ENCODE data around the gene SPDEF. TPM values are rescaled to one million over a fixed set of nuclear protein-coding genes. Genes with fewer than 3 reads are reported as not detected.

The SPDEF gene
- total and polyA plus RNA-seq, 10 of the 15 experiments (the other 5 are each of a cell fraction or from before 2014, with no cell fraction given), result not detected

DNA sequence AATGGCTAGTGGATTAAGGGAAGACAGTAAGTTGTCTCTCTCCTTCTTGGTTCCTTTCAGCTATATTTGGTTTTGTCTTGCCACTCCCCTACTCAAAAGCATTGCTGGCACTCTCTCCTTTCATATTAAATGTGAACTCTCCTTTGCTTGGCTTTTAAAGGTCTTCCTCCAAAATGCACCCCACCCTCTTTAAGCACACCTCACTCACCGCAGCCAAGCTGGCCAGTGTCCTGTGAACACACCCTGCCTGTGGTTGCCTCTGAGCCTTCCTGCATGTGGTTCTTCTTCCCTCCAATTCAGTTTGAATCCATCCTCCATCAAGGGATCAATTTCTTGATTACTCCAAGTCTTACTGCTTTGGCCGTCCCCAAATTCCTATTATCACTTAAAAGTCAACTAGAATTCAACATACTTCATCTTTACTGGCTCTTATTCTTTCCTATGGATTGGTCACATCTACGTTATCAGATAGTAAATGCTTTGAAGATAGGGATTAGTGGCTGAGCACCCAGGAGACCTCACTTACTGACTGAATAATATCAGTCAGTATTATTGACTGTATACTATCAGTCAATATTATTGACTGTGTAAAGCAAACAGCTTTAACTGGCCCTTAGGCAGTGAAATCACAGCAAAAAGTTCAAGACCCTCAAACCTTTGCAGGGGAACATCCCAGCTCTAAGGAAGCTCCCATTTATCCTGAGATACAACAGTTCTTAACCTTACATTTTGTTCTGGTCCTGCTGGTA lies 41.6 kb upstream of the SPDEF start:
- ChIA-PET RAD21 (ENCODE audit: unreplicated experiment) (interaction anchor here (0.9 to 2.4 kb wide), 2 partner anchors 20 to 138 kb away, joined by 3 to 9 read pairs; no protein-coding TSS in a partner anchor), SMC1A (ENCODE audit: uncharacterized antibody, unreplicated experiment) (interaction anchor here (0.8 to 2.6 kb wide), 4 partner anchors 9 to 349 kb away, joined by 3 to 20 read pairs (median 5); partner anchors contain the start of gene SMIM29), POLR2A (interaction anchor here (0.5 to 0.8 kb wide), 4 partner anchors 8 to 541 kb away, joined by 3 to 7 read pairs (median 5); no protein-coding TSS in a partner anchor), CTCF (interaction anchor here (0.8 to 2.8 kb wide), 4 partner anchors 11 to 316 kb away, joined by 3 to 26 read pairs (median 6); no protein-coding TSS in a partner anchor)
- Histone ChIP-seq H3K4me2 (ENCODE audit: control insufficient read depth, insufficient read depth) (no peak overlapping the region), H3K27ac (ENCODE audit: control insufficient read depth, insufficient read depth) (no peak overlapping the region), H2AFZ (ENCODE audit: control insufficient read depth, low read depth, low read length) (no peak overlapping the region), H3K4me1 (ENCODE audit: control insufficient read depth, insufficient read depth, low read length) (no peaks in the 10 kb centered on the region), H3K79me2 (ENCODE audit: control insufficient read depth, insufficient read depth, low read length) (peaks cover 18% of the 10 kb centered on the region), H3K9me3 (replicated peaks; ENCODE audit: control insufficient read depth, insufficient read depth, low read length) (no peaks in the 10 kb centered on the region), H3K36me3 (ENCODE audit: control insufficient read depth in 2 of 2, insufficient read depth in 2 of 2, low read length in 1 of 2) (peaks cover 11 to 24% of the 10 kb centered on the region in 2 experiments), H3K4me3 (no peak overlapping the region), H3K27me3 (replicated peaks in 1 of 2; ENCODE audit: control insufficient read depth in 2 of 2, insufficient read depth in 2 of 2, low read length in 1 of 2) (no peaks in the 10 kb centered on the region), H3K9ac (ENCODE audit: control insufficient read depth, insufficient read depth, low read length) (no peak overlapping the region), H4K20me1 (ENCODE audit: control insufficient read depth, insufficient read depth) (peaks cover 3% of the 10 kb centered on the region; the same call in 1 of the 2 replicates)
- TF ChIP-seq, protein P1, sequence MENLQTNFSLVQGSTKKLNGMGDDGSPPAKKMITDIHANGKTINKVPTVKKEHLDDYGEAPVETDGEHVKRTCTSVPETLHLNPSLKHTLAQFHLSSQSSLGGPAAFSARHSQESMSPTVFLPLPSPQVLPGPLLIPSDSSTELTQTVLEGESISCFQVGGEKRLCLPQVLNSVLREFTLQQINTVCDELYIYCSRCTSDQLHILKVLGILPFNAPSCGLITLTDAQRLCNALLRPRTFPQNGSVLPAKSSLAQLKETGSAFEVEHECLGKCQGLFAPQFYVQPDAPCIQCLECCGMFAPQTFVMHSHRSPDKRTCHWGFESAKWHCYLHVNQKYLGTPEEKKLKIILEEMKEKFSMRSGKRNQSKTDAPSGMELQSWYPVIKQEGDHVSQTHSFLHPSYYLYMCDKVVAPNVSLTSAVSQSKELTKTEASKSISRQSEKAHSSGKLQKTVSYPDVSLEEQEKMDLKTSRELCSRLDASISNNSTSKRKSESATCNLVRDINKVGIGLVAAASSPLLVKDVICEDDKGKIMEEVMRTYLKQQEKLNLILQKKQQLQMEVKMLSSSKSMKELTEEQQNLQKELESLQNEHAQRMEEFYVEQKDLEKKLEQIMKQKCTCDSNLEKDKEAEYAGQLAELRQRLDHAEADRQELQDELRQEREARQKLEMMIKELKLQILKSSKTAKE (IDR thresholded peaks at IDR 0.05; ENCODE audit: low read depth, poor library complexity, severe bottlenecking), result no peak
- ATAC-seq (no peak), DNase-seq (ENCODE audit: low read depth, low spot score) (no peak), FAIRE-seq (no peak)
- intact Hi-C loops (cut with micrococcal nuclease; ENCODE audit: unreplicated experiment), result no loop called here
- in situ Hi-C loops (cut with MboI), result no loop called here
- BruUV-seq (replicated peaks), result no TSS peak
- 83% methylated on average over 3 of the region's 3 CpGs for WGBS (ENCODE audit: insufficient coverage, insufficient replicate concordance, low lambda C conversion rate, missing lambda C conversion rate)

DNA sequence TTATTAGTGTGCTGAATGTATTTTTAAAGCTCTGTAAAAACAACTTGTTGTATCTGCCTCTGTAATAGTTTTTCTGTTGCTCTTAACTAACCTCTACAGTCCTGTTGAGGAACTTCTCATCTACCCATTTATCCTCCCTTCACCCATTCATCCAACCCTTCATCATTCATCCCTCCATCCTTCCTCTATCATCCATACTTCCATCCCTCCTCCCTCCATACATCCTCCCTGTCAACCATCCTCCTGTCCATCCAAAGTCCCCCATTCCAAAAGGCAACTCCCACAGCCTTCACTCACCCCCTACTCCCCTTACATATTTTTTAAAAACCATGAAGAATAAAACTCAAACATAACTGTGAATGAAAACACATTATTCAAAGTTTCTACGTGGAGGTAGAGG lies 40.7 kb upstream of the SPDEF start:
- ATAC-seq (no peak), FAIRE-seq (no peak), DNase-seq (ENCODE audit: low read depth, low spot score) (no peak)
- peaks cover 9 to 20% of the 10 kb centered on the region in 2 experiments for H3K36me3 ChIP-seq (ENCODE audit: control insufficient read depth in 2 of 2, insufficient read depth in 2 of 2, low read length in 1 of 2)
- in situ Hi-C loops (cut with MboI), result no loop called here
- BruUV-seq (replicated peaks), result no TSS peak
- H3K79me2 ChIP-seq (ENCODE audit: control insufficient read depth, insufficient read depth, low read length), result peaks cover 20% of the 10 kb centered on the region
- peaks cover 5% of the 10 kb centered on the region for H3K4me1 ChIP-seq (ENCODE audit: control insufficient read depth, insufficient read depth, low read length)
- CTCF ChIA-PET, result interaction anchor here (0.8 to 2.8 kb wide), 4 partner anchors 12 to 317 kb away, joined by 3 to 26 read pairs (median 6); no protein-coding TSS in a partner anchor
- H3K9me3 ChIP-seq (replicated peaks; ENCODE audit: control insufficient read depth, insufficient read depth, low read length), result no peaks in the 10 kb centered on the region
- SMC1A ChIA-PET (ENCODE audit: uncharacterized antibody, unreplicated experiment), result interaction anchor here (0.8 to 2.6 kb wide), 4 partner anchors 8 to 348 kb away, joined by 3 to 20 read pairs (median 5); partner anchors contain the start of gene SMIM29
- H3K4me2 ChIP-seq (ENCODE audit: control insufficient read depth, insufficient read depth), result no peak overlapping the region
- H3K4me3 ChIP-seq, result no peak overlapping the region
- H3K27me3 ChIP-seq (replicated peaks in 1 of 2; ENCODE audit: control insufficient read depth in 2 of 2, insufficient read depth in 2 of 2, low read length in 1 of 2), result no peaks in the 10 kb centered on the region
- POLR2A ChIA-PET, result interaction anchor here (0.6 to 0.8 kb wide), 3 partner anchors 9 to 125 kb away, joined by 3 to 7 read pairs (median 5); no protein-coding TSS in a partner anchor
- H4K20me1 ChIP-seq (ENCODE audit: control insufficient read depth, insufficient read depth), result peaks cover 3% of the 10 kb centered on the region; the same call in 1 of the 2 replicates
- WGBS (ENCODE audit: insufficient coverage, insufficient replicate concordance, low lambda C conversion rate, missing lambda C conversion rate), result 6% methylated on average over 1 of the region's 1 CpG
- intact Hi-C loops (cut with micrococcal nuclease; ENCODE audit: unreplicated experiment), result no loop called here
- H2AFZ ChIP-seq (ENCODE audit: control insufficient read depth, low read depth, low read length), result no peak overlapping the region
- no peak overlapping the region for H3K9ac ChIP-seq (ENCODE audit: control insufficient read depth, insufficient read depth, low read length)
- no peak overlapping the region for H3K27ac ChIP-seq (ENCODE audit: control insufficient read depth, insufficient read depth)
- RAD21 ChIA-PET (ENCODE audit: unreplicated experiment), result interaction anchor here (2.4 kb wide), 1 partner anchor 137 kb away, joined by 9 read pairs; no protein-coding TSS in a partner anchor
- TF ChIP-seq RFX5 (IDR thresholded peaks at IDR 0.05; ENCODE audit: low read depth, low read length), result no peak
- no peak for TF ChIP-seq KAT2A (conservative IDR thresholded peaks at IDR 0.05; ENCODE audit: control insufficient read depth, low read depth, low read length)
- TF ChIP-seq EED (IDR thresholded peaks at IDR 0.05; ENCODE audit: low read depth), result no peak
- TF ChIP-seq KLF5 (IDR thresholded peaks at IDR 0.05; ENCODE audit: partially characterized antibody), result no peak
- TF ChIP-seq, protein P2, sequence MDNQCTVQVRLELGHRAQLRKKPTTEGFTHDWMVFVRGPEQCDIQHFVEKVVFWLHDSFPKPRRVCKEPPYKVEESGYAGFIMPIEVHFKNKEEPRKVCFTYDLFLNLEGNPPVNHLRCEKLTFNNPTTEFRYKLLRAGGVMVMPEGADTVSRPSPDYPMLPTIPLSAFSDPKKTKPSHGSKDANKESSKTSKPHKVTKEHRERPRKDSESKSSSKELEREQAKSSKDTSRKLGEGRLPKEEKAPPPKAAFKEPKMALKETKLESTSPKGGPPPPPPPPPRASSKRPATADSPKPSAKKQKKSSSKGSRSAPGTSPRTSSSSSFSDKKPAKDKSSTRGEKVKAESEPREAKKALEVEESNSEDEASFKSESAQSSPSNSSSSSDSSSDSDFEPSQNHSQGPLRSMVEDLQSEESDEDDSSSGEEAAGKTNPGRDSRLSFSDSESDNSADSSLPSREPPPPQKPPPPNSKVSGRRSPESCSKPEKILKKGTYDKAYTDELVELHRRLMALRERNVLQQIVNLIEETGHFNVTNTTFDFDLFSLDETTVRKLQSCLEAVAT (IDR thresholded peaks at IDR 0.05), result no peak
- no peak for TF ChIP-seq PML (IDR thresholded peaks at IDR 0.05; ENCODE audit: low read length)
- TF ChIP-seq RAD51 (IDR thresholded peaks at IDR 0.05), result no peak

All from GM12878 (cell line).